ENCODE results near the gene IFI27L2.
"Not testable (repeated sequence)": the region's sequence is repeated elsewhere in the genome, so short reads cannot be mapped to it uniquely, and the experiment has no call there.

The IFI27L2 gene, protein sequence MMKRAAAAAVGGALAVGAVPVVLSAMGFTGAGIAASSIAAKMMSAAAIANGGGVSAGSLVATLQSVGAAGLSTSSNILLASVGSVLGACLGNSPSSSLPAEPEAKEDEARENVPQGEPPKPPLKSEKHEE

DNA sequence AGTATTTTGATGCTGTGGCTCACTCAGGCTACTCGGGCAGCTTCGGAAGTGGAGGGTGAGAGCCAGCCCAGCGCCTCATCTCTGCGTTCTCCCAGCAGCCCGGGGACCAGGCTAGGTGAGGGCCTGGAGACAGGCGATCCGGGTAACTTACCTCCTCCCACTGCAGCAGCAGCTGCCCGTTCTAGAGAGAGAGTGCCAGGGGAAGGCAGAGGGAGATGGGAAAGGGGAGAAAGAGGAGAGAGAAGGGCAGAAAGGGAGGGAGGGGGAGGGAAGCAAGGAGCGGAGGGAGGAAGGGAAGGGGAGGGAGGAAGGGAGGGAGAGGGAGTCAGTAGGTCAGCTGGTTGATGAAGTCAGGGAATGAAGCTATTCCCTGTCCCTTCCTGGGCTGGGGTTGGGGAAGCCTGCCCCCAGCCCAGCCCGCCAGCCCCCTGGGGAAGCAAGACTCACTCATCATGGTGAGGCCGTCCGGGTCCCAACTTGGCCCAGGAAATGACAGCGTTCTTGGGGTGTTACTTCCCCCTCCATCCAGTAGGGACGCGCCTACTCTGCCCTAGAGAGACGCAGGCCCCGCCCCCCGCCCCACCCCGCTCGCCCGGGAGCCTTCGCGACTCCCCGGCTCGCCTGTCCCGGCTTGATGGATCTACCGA lies at the start of gene IFI27L2:
Gene IFI27L2, minus strand, starts transcription at position 494 of the 647 bp plus-strand sequence. Its CDS starts 40 bp downstream, at position 454.
- FAIRE-seq (peak; percentile 85), DNase-seq (ENCODE audit: insufficient read length, low spot score) (peak; percentile 88)

DNA sequence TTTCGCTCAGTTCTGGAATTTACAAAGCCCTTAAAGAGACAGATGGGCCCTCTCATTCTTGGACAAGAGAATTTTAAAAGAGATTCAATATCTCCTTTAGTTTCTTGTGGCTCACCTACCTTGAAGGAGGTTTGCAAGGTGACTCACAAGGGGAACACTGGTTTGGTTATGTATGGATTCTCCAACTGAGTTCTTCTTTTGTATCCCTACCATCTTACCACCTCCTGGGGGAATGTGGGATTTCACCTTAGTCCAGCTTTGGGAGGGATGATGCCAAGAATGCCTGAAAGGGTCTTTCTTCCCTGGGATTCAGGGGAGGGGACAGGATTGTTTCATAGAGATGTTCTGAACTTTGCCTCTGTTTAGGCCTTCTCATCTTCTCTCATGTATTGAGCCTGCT lies 48.4 kb upstream of the IFI27L2 start:
- FAIRE-seq (no peak), DNase-seq (ENCODE audit: insufficient read length, low spot score) (no peak)

DNA sequence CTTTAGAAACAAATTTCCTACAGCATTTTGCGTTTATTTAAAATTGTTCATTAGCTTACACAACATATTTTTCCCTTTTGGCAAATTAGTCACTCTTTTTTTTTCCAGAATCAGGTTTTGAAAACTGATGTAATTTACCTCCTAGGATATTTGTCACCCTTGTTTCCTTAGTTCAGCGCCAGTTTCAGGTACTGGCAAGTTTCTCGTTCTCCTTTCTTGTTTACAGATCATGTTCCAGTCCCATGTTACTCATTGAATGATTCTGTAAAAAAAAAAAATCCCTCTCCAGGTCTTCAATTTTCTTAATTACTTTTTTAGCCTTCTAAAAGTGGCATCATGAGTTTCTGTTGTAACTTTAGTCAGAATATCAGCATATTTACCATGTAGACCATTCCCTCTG lies 47.4 kb upstream of the IFI27L2 start:
- no peak for DNase-seq (ENCODE audit: insufficient read length, low spot score)
- no peak for FAIRE-seq

DNA sequence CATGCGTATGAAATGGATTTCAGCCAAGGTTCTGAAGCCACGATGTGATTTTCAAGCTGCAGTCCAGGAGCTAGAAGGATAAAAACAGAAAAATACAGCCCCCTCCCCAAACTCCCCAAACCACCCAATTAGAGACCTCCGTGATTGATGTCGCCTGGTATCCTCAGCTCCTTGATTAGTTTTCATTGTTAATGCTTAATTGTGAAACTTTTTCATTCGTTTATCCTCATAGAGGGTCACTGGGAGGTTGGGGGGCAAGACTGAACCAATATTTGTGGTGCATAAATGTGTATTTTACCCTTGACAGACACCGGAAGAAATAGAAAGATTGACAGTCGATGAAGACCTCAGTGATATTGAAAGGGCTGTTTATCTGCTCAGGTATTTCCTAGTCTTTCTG lies 46.3 kb upstream of the IFI27L2 start:
- DNase-seq (ENCODE audit: insufficient read length, low spot score) (no peak), FAIRE-seq (peak; percentile 4)

DNA sequence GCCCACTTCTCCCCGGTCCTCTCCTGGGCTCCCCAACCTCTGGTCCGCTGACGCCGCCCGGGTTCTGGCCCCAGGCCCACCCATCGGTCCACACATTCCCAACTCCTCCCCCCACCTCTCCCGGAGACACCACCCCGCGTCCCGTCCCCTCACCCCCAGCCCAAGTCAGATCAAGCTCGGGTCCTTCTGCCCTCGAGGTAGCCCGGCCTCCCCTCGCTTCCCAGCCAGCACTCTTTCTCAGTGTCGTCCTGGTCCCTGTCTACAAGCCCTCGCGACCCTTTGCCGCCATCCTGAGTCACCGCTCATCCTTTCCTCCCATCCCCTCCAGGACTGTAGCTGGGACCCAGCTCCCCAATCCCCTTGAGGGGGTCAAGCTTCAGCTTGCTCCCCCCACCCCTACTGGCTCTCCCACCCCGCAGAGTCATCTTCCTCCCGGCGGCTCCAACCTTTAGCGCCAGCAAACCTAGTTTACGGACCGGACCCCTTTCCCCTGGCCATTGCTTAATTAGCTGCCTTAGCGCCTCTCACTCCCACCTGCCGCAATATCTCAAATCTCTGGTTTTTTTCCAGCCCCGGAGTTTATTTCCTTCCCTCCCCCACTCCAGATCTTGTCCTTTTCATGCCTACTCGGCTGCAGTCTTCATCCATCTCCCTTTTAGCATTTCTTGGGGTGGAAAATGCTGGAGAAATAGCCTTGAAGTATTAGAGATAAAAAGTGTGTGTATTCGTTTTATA lies 45.8 kb upstream of the IFI27L2 start:
- no peak for DNase-seq (ENCODE audit: insufficient read length, low spot score)
- no peak for FAIRE-seq

DNA sequence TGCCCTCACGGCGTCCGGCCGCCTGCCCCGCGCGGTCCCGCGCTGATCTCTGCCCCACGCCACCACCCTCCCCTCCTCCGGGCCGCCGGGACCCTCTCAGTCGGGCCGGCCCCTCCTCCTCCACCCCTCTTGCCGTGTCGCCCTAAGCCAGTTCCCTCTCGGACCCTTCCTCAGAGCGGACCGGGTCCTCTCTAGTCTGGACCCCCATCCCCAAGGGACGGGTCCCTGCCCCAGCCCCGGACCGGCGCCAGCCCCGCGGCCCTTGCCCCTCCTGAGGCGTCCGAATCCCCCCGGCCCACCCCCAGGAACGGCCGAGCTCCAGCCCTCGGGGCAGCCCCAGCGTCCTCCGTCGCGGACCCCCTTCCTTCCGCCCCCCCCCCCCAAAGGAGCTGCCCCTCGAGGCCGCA lies 45.2 kb upstream of the IFI27L2 start:
- FAIRE-seq (no peak), DNase-seq (ENCODE audit: insufficient read length, low spot score) (no peak)

DNA sequence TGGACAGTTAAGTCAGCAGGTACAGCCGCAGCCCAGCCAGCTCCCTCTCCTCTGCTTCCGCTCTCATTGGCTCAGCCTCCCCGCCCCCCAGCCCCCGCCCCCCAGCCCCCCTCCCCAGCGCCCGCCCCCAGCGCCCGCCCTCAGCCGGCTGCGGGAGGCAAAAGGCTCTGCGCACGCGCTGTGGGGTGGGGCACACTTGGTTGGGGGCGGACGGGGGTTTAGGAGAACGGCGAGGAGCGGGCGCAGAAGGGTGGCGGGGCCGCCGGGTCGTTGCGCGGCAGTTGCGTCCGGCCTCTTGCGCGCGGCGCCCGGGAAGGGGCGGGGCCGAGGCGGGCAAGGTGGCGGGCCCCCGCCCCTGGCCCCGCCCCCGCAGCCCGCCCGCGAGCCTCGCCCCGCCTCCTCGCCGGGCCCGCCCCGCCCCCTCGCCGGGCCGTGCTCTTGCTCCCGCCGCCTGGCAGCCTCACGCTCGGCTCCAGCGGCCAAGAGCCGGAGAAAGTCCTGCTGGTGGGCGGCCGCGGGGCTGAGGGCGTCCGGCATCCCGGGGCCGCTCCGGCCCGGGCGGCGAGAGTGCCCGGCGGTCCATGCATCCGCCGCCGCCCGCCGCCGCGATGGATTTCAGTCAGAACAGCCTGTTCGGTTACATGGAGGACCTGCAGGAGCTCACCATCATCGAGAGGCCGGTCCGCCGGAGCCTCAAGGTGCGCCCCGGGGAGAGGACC lies 44.6 kb upstream of the IFI27L2 start, which contains the start of gene PPP4R4:
Gene PPP4R4, plus strand, starts transcription at position 438 of the 719 bp plus-strand sequence. Its CDS starts 144 bp downstream, at position 582.
- peak; percentile 78 for DNase-seq (ENCODE audit: insufficient read length, low spot score)
- FAIRE-seq, result peak; percentile 73

DNA sequence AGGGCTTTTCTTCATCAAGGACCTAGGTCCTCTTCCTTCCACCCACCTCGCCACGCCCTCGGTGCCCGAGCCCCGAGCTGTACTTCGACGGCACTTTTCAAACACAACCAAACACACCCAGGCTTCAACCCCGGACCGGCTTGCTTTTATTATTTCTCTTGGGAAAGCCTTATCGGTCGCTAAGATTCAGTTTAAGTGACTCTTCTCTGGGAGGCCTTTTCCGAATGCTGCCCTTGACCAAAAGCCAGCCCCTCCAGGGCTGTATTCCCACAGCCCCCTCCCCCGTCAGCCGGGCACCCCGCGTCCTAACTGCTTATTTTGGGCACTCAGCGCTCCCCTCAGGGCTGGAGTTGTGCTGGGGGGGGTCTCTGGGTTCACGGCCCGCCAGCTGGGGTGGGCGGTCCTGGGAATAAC lies 44.1 kb upstream of the IFI27L2 start:
- DNase-seq (ENCODE audit: insufficient read length, low spot score) (no peak), FAIRE-seq (no peak)

DNA sequence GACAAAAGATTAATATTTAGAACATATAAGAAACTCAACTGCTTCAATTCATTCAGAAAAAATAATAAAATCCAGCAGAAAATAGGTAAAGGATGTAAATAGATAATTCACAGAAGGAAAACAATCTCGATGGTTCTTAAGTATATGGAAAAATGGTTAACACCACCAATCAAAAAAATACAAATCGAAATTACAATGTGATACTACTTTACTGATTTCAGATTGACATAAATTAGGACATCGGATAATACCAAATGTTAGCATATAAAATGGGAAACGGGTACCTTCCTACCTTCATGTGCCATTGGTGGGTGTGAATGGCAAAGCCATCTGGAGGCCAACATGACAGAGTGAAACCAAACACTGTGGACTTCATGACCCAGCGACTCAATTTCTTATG lies 43.1 kb upstream of the IFI27L2 start:
- FAIRE-seq, result no peak
- no peak for DNase-seq (ENCODE audit: insufficient read length, low spot score)

DNA sequence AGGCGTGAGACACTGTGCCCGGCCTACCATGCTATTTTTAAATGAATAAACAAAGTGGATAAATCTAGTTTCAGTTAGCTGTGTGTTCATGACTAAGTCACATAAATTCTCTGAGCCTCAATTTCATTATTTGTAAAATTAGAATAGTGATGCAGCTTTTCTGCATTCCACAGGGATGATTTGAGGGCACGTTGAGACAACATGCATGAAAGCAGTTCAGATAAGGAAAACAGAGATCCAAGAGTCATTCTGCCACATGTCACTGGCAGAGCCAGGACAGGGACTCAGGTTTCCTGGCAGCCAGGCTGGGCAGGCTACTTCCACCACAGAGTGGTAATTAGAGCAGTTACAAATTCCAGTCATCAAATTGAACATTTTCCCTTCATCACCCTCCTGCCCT lies 41.8 kb upstream of the IFI27L2 start:
- DNase-seq (ENCODE audit: insufficient read length, low spot score) (no peak), FAIRE-seq (no peak)

DNA sequence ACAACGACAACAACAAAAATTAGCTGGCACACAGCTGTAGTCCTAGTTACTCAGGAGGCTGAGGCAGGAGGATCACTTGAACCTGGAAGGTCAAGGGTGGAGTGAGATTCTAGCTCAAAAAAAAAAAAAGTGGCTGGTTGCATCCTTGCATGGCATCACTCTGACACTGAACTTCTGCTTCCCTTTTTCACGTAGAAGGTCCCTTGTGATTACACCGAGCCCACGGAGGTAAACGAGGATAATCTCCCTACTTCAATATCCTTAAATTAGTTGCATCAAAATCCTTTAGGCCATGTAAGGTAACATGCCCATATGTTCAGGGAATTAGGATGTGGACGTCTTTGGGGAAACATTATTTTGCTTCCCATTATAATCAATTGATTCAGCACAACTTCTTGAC lies 40.7 kb upstream of the IFI27L2 start:
- DNase-seq (ENCODE audit: insufficient read length, low spot score) (no peak), FAIRE-seq (no peak)

DNA sequence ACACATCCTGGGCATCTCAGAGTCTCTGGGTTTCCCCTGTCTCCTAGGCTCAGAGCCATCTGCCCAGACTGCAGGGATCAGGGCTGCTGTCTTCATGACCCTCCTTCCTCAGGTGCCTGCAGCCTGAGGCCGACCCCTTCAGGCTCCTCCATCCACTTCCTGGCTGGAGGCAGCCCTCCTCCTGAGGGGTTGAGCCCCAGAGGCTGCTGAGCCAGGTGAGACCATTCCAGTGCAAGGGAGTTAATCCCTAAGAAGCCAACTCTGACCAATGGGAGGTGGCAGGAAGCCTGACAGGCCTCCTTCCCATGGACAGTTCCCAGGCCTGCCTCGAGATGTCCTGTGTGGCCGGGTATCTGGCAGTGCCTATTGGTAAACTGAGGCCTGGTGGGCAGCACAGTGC lies 36.3 kb upstream of the IFI27L2 start:
- DNase-seq (ENCODE audit: insufficient read length, low spot score) (no peak), FAIRE-seq (no peak)

DNA sequence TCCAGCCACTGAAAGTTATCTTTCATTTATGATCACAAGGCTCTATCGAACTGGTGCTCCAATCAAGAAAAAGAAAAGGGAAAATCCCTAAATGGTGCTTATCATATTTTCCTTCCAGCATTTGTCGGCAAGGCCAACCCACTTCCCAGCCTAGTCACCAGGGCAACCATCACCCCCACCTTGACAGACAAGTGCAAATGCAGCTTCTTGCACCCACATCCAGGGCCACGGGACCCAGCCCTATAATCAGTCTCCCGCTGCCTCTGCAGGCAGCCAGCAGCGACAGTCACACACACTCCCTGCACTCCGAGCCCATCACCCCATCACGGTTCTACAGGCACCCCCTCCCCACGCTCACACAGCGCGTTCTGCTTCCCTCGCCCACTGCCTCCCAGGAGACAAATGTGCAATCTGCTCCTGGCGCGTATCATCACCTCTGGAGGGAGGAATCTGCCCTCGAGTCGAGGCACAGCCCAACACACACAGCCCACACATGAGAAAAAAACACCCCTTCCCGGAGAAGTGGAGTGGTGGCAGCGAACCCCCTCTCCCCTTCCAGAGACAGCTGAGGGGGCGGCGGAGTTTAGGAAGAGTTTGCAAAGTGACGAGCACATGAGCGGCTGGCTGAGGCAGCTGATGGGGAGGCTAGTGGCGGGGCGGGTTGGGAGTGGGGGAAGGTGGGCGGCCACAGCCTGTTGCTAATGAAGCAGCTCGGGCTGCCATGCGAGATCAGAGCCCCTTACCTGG lies 35.5 kb upstream of the IFI27L2 start:
- FAIRE-seq (no peak), DNase-seq (ENCODE audit: insufficient read length, low spot score) (no peak)

DNA sequence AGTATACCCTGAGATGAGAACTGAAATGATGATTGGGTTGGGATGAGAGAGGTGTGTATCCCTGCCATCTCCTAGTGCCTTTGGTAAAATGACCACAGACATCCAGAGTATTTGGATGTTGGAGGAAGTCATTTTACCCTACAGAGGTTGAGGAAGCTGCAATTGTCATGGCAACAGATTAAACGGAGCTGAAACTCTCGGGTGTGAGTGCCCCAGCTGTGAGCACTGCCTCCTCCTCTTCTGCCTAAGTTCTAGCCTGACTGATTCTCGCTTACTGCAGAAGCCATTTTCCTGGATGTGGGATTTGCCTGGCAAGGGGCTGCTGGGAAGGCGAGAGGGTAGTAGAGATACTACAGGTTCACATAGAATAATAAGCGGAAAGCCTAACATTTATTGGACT lies 34.4 kb upstream of the IFI27L2 start:
- no peak for DNase-seq (ENCODE audit: insufficient read length, low spot score)
- peak; percentile 4 for FAIRE-seq

DNA sequence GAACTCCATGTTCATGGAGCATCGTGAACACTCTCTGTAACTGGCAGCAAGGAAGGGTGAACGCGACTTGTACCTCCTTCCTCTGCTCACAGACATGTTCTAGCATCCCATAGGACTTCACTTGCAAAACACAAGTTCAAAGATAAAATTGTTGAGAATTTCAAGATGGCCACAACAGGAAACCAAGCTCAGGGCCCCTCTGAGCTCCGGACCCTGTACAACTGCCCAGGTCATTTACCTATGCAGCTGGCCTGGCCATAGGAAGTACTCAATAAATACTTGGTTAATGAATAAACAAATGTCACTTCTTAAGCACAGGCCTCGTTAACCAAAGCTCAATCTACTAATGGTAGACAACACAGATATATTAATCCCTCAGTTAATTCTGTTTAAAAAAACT lies 33.1 kb upstream of the IFI27L2 start:
- FAIRE-seq, result no peak

DNA sequence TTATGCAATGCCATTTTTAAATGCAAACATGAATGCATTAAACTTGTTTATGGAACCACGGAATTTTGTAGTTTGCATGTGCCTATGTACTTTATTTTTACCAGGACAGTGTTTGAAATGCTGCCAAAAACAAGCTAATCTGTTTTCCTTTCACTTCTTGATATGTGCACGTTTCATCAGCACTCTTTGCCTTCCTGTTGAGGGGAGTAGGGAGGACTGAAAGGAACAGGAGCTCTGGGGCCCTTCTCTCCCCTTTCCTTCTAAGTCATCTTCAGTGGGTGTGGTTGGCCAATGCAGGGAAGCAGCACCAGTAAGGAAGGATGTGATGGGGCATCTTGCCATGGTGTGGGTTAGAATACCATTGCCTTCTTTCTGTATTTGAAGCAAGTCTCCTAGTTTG lies 32.6 kb upstream of the IFI27L2 start:
- DNase-seq (ENCODE audit: insufficient read length, low spot score) (no peak), FAIRE-seq (no peak)

More for the DNA sequence above, 33.1 kb upstream of the IFI27L2 start:
- no peak for DNase-seq (ENCODE audit: insufficient read length, low spot score)

DNA sequence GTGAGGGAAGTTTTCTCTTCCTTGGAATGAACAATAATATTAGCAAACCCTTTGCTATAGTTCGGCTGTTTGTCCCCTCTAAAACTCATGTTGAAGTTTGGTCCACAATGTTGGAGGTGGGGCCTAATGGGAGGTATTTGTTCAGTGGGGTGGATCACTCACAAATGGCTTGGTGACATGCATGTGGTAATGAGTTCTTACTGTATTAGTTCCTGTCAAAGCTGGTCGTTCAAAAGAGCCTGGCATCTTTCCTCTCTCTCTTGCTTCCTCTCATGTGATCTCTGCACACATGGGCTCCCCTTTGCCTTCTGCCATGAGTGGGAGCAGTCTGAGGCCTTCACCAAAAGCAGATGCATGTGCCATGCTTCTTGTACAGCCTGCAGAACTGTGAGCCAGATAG lies 31.7 kb upstream of the IFI27L2 start:
- FAIRE-seq (no peak), DNase-seq (ENCODE audit: insufficient read length, low spot score) (no peak)

DNA sequence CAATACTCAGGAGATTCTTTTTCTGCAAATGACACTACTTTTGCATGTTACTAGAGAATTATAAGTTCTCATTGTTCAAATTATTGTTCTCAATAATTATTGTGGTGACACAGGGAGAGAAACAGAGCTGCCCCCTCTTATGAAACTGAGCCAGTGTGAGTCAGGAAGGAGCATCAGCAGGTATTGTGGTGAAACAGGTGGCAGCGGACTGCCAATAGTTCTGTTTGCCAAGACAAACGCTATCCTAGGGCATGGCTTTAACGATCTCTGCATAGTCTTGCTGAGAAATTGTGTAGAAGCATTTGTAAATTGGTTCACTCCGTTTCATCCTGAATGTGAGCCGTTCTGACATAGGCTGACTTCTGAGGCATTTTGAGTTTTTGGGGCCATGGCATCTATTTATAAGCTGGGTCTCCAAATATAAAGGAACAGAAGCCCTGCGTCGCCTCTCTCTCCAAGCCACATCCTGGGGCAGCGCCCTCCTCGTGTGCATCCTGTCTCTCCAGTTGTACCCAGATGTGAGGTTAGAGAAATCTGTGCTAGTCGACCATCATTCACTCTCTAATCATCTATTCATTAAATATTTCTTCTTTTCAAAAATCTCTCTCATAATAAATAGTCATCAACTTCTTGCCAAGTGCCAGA lies 29.0 kb upstream of the IFI27L2 start:
- no peak for DNase-seq (ENCODE audit: insufficient read length, low spot score)
- no peak for FAIRE-seq

DNA sequence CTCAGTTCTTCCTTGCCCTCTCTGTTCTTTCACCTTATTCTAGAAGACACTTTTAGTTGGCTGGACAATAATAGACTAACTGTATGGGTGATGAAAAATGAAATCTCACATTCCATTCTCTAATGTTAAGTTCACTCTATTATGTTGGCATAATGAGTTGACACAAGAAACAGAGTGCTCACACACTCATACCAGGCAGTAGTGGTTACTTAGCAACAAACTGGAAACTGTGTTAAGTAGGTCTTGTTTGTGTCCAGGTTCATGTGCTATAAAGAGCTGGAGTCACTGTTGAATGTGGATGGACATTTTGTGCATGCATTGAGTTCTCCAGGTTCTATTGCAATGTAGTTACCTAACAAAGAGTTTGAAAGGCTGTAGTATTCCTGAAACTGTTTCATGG lies 27.8 kb upstream of the IFI27L2 start:
- no peak for DNase-seq (ENCODE audit: insufficient read length, low spot score)
- no peak for FAIRE-seq

DNA sequence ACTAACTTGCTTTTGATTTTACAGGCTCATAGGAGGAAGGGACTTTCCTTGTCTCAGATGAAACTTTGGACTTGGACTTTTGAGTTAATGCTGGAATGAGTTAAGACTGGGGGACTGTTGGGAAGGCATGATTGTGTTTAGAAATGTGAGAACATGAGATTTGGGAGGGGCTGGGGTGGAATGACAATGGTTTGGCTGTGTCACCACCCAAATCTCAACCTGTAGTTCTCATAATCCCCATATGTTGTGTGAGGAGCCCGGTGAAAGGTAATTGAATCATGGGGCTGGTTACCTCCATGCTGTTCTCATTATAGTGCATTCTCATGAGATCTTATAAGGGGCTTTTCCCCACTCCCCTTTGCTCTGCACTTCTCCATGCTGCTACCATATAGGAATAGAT lies 26.7 kb upstream of the IFI27L2 start:
- FAIRE-seq; DNase-seq (ENCODE audit: insufficient read length, low spot score): not testable (repeated sequence)

All from HTR-8/SVneo (cell line).